Measurements from ENCODE around the gene KRT14.
"Not testable (repeated sequence)": the region's sequence is repeated elsewhere in the genome, so short reads cannot be mapped to it uniquely, and the experiment has no call there.

Gene KRT14

GRCh38 chr17:41586863-41587495 is at the start of gene KRT14:
Gene KRT14 (minus strand): TSS chr17:41586895. CDS start chr17:41586834, 61 bp downstream.
- DNase-seq, result no peak

- no peak for DNase-seq
These were observed 48.7 kb upstream of the KRT14 start for GRCh38 chr17:41635121-41636097.

GRCh38 chr17:41634639-41635038 is 47.9 kb upstream of the KRT14 start:
- no peak for DNase-seq

GRCh38 chr17:41633556-41634199 is 47.0 kb upstream of the KRT14 start:
- no peak for DNase-seq

GRCh38 chr17:41632482-41633105 is 45.9 kb upstream of the KRT14 start:
- DNase-seq, result no peak

GRCh38 chr17:41631898-41632285 is 45.2 kb upstream of the KRT14 start:
- no peak for DNase-seq

GRCh38 chr17:41631025-41631897 is 44.6 kb upstream of the KRT14 start:
- DNase-seq, result no peak

GRCh38 chr17:41629826-41630670 is 43.4 kb upstream of the KRT14 start:
- no peak for DNase-seq

- DNase-seq, result no peak
These were observed 42.6 kb upstream of the KRT14 start for GRCh38 chr17:41629316-41629715.

- not testable (repeated sequence) for DNase-seq
These were observed 42.0 kb upstream of the KRT14 start for GRCh38 chr17:41628621-41629255.

- DNase-seq, result not testable (repeated sequence)
These were observed 41.3 kb upstream of the KRT14 start for GRCh38 chr17:41628073-41628370.

GRCh38 chr17:41627316-41628072 is 40.8 kb upstream of the KRT14 start:
- no peak for DNase-seq

- DNase-seq, result not testable (repeated sequence)
These were observed 40.2 kb upstream of the KRT14 start for GRCh38 chr17:41626914-41627295.

- DNase-seq, result not testable (repeated sequence)
These were observed 39.6 kb upstream of the KRT14 start for GRCh38 chr17:41626028-41626913.

- DNase-seq, result no peak
These were observed 38.9 kb upstream of the KRT14 start for GRCh38 chr17:41625602-41626001.

GRCh38 chr17:41624208-41625101 is 37.8 kb upstream of the KRT14 start, which contains the start of gene KRT17:
Gene KRT17 (minus strand): TSS chr17:41624575. CDS start chr17:41624509, 66 bp downstream.
- DNase-seq, result no peak

GRCh38 chr17:41623184-41623861 is 36.6 kb upstream of the KRT14 start:
- DNase-seq, result not testable (repeated sequence)

All from C1 segment of cervical spinal cord (tissue), 14 donors.